ENCODE results near the gene TMEM129.

The TMEM129 gene

DNA sequence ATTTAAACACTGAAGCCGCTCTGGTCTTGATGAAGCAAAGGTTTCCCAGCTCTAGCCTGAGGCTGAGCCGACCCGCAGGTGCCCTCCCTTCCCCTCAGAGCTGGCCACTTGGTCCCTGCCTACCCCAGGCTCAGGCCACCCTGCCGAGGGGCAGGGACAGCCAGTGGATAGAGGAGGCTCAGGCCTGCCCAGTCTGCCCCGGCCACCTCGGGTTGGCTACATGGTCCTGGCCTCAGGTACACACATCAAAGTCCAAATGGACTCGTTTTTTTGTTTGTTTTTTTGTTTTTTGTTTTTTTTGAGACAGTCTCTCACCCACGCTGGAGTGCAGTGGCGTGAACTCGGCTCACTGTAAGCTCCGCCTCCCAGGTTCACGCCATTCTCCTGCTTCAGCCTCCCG lies 24.0 kb upstream of the TMEM129 start:
- in situ Hi-C loops (cut with MboI; ENCODE audit: low pct_unique_long_range_greater_than_20kb, low sequenced_read_pairs, unreplicated experiment), result loop anchor here (25.0 kb wide), 1 partner anchor 442 kb away; no protein-coding TSS in a partner anchor
- TF ChIP-seq, protein P1, sequence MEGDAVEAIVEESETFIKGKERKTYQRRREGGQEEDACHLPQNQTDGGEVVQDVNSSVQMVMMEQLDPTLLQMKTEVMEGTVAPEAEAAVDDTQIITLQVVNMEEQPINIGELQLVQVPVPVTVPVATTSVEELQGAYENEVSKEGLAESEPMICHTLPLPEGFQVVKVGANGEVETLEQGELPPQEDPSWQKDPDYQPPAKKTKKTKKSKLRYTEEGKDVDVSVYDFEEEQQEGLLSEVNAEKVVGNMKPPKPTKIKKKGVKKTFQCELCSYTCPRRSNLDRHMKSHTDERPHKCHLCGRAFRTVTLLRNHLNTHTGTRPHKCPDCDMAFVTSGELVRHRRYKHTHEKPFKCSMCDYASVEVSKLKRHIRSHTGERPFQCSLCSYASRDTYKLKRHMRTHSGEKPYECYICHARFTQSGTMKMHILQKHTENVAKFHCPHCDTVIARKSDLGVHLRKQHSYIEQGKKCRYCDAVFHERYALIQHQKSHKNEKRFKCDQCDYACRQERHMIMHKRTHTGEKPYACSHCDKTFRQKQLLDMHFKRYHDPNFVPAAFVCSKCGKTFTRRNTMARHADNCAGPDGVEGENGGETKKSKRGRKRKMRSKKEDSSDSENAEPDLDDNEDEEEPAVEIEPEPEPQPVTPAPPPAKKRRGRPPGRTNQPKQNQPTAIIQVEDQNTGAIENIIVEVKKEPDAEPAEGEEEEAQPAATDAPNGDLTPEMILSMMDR (IDR thresholded peaks at IDR 0.05; ENCODE audit: extremely low read depth, insufficient read depth, missing control alignments), result no peak
- no peak for DNase-seq (ENCODE audit: low spot score)

- TF ChIP-seq, protein P1 (IDR thresholded peaks at IDR 0.05; ENCODE audit: extremely low read depth, insufficient read depth, missing control alignments), result no peak
- in situ Hi-C loops (cut with MboI; ENCODE audit: low pct_unique_long_range_greater_than_20kb, low sequenced_read_pairs, unreplicated experiment), result loop anchor here (5.0 to 25.0 kb wide), 2 partner anchors 68 to 443 kb away; no protein-coding TSS in a partner anchor
Measured at GRCh38 chr4:1744552-1744951, 23.4 kb upstream of the TMEM129 start.

GRCh38 chr4:1743975-1744374 lies 22.9 kb upstream of the TMEM129 start:
- TF ChIP-seq, protein P1 (IDR thresholded peaks at IDR 0.05; ENCODE audit: extremely low read depth, insufficient read depth, missing control alignments), result no peak
- in situ Hi-C loops (cut with MboI; ENCODE audit: low pct_unique_long_range_greater_than_20kb, low sequenced_read_pairs, unreplicated experiment), result loop anchor here (5.0 to 25.0 kb wide), 2 partner anchors 68 to 443 kb away; no protein-coding TSS in a partner anchor
- no peak for DNase-seq (ENCODE audit: low spot score)

More at GRCh38 chr4:1744552-1744951, 23.4 kb upstream of the TMEM129 start:
- DNase-seq (ENCODE audit: low spot score), result no peak

GRCh38 chr4:1743551-1743950 lies 22.4 kb upstream of the TMEM129 start:
- in situ Hi-C loops (cut with MboI; ENCODE audit: low pct_unique_long_range_greater_than_20kb, low sequenced_read_pairs, unreplicated experiment), result loop anchor here (5.0 to 25.0 kb wide), 2 partner anchors 69 to 444 kb away; no protein-coding TSS in a partner anchor
- TF ChIP-seq, protein P1 (IDR thresholded peaks at IDR 0.05; ENCODE audit: extremely low read depth, insufficient read depth, missing control alignments), result no peak
- DNase-seq (ENCODE audit: low spot score), result no peak

DNA sequence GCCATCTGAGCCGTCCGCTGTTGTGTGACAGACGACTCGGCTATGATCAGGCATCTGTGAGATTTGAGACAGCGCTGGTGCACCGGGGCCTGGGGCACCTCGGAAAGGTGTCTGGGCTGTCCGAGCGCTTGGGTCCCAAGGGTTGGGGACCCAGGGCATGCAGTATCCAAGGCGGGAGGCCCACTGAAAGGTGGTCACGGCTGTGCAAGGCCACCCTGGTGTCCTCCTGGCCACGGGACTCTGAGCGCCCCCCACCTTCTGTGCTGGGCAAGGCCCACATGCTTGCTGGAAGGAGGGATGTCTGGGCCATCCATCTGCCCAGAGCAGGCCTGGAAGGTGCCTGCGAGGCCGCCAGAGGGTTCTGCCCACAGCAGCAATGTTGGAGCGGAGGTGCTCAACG lies 20.1 kb upstream of the TMEM129 start:
- TF ChIP-seq, protein P1 (IDR thresholded peaks at IDR 0.05; ENCODE audit: extremely low read depth, insufficient read depth, missing control alignments), result no peak
- in situ Hi-C loops (cut with MboI; ENCODE audit: low pct_unique_long_range_greater_than_20kb, low sequenced_read_pairs, unreplicated experiment), result loop anchor here (5.0 to 25.0 kb wide), 2 partner anchors 71 to 446 kb away; no protein-coding TSS in a partner anchor
- DNase-seq (ENCODE audit: low spot score), result no peak

GRCh38 chr4:1740021-1740545 lies 19.0 kb upstream of the TMEM129 start:
- TF ChIP-seq, protein P1 (IDR thresholded peaks at IDR 0.05; ENCODE audit: extremely low read depth, insufficient read depth, missing control alignments), result no peak
- in situ Hi-C loops (cut with MboI; ENCODE audit: low pct_unique_long_range_greater_than_20kb, low sequenced_read_pairs, unreplicated experiment), result loop anchor here (5.0 to 25.0 kb wide), 2 partner anchors 72 to 447 kb away; no protein-coding TSS in a partner anchor
- no peak for DNase-seq (ENCODE audit: low spot score)

All from GM13977 (cell line).